HCT116 (cell line): ENCODE measurements around the gene CEP290. TPM values are rescaled to one million over a fixed set of nuclear protein-coding genes. Genes with fewer than 3 reads are reported as not detected.

ENCODE experiments used
- ATAC-seq: fragments of 200-7000 bp; cut with Tn5 transposase; 2 replicates; pipeline ENCODE4 v1.9.1; 2020; ENCODE audit warnings: mild to moderate bottlenecking, moderate library complexity
- BruUV-seq: library from RNA; stranded (reverse); fragments of 400-500 nt; replicated peaks from 2 replicates; lab custom pipeline; 2021; lab: Mats Ljungman, UMichigan
- CTCF ChIA-PET: fragments of 300-600 bp; sonication (Branson Sonifier 250); formaldehyde crosslinking; loops from one replicate; lab custom pipeline; 2021; ENCODE audit warnings: antibody characterized with exemption; lab: Charles Lee
- POLR2A ChIA-PET: fragments of 300-600, 350-600 bp; sonication (Branson Sonifier 250); formaldehyde crosslinking; loops from one replicate; lab custom pipeline; 2021; ENCODE audit warnings: antibody characterized with exemption; lab: Charles Lee
- RAD21 ChIA-PET, 2 experiments: fragments of 300-600 bp; sonication (Branson Sonifier 250); formaldehyde crosslinking; loops; one replicate each; lab custom pipeline; 2023; ENCODE audit warnings: low total read pairs in 2 of 2; ENCODE audit not compliant: uncharacterized antibody in 2 of 2, unreplicated experiment in 2 of 2, low non-redundant PET in 1 of 2; lab: Charles Lee
- DNase-seq: peaks from one replicate; pipeline ENCODE4 v3.0.0-alpha.2; 2010; ENCODE audit warnings: low read depth, low spot score
- H2AFZ ChIP-seq: fragments of 200-600 bp; shearing (Covaris generic), sonication (generic); 2 replicates; pipeline ENCODE4 v1.6.1; 2017; ENCODE audit warnings: low read depth, mixed run types, mixed read lengths, antibody characterized with exemption, low read length; ENCODE audit not compliant: poor library complexity, severe bottlenecking
- H3K27ac ChIP-seq: 2 replicates; pipeline ENCODE4 v1.5.1; 2012; ENCODE audit warnings: low read depth, low read length
- H3K27me3 ChIP-seq: fragments of 200-600 bp; sonication (generic); 2 replicates; pipeline ENCODE4 v1.6.1; 2016; ENCODE audit warnings: mixed run types, low read length, mixed read lengths; ENCODE audit not compliant: insufficient read depth
- H3K36me3 ChIP-seq, 2 experiments: fragments of 200-500 bp in 1 of 2; fragments of 200-600 bp in 1 of 2; sonication (Bioruptor generic) in 1 of 2; sonication (generic) in 1 of 2; 2 replicates each; pipeline versions ENCODE4 v1.5.1 to v1.6.1; 2014 to 2016; ENCODE audit warnings: low read length in 2 of 2, inconsistent platforms in 1 of 2, mixed read lengths in 1 of 2, mixed run types in 1 of 2; ENCODE audit not compliant: insufficient read depth in 2 of 2, control insufficient read depth in 1 of 2
- H3K4me1 ChIP-seq, 2 experiments: fragments of 200-600 bp in 1 of 2; sonication (generic) in 1 of 2; 2 replicates each; pipeline versions ENCODE4 v1.5.1 to v1.6.1; 2012 to 2017; ENCODE audit warnings: low read length in 2 of 2, inconsistent platforms in 1 of 2, mild to moderate bottlenecking in 1 of 2, mixed read lengths in 1 of 2, mixed run types in 1 of 2, moderate library complexity in 1 of 2; ENCODE audit not compliant: insufficient read depth in 2 of 2, control insufficient read depth in 1 of 2
- H3K4me2 ChIP-seq: fragments of 200-600 bp; sonication (generic); 2 replicates; pipeline ENCODE4 v1.6.1; 2017; ENCODE audit warnings: mixed run types, low read length, mixed read lengths
- H3K4me3 ChIP-seq, 2 experiments: fragments of 200-600 bp in 1 of 2; sonication (generic) in 1 of 2; replicated peaks in 1 of 2; 2 replicates each; pipeline ENCODE4 v1.5.1; 2011 to 2016; ENCODE audit warnings: low read length in 2 of 2, control low read depth in 1 of 2, low read depth in 1 of 2, mild to moderate bottlenecking in 1 of 2, mixed read lengths in 1 of 2, mixed run types in 1 of 2
- H3K79me2 ChIP-seq: fragments of 200-600 bp; sonication (generic); 2 replicates; pipeline ENCODE4 v1.6.1; 2017; ENCODE audit warnings: mild to moderate bottlenecking, mixed run types, low read length, moderate library complexity, mixed read lengths; ENCODE audit not compliant: insufficient read depth
- H3K9ac ChIP-seq: fragments of 200-600 bp; sonication (generic); 2 replicates; pipeline ENCODE4 v1.6.1; 2016; ENCODE audit warnings: low read length, mixed read lengths
- H3K9me2 ChIP-seq: fragments of 200-600 bp; sonication (generic), shearing (Covaris generic); 2 replicates; pipeline ENCODE4 v1.6.1; 2017; ENCODE audit warnings: mixed run types, mild to moderate bottlenecking, moderate library complexity; ENCODE audit not compliant: insufficient read depth
- H3K9me3 ChIP-seq, 2 experiments: fragments of 200-500 bp in 1 of 2; fragments of 200-600 bp in 1 of 2; sonication (Bioruptor generic) in 1 of 2; sonication (generic) in 1 of 2; 2 replicates each; pipeline ENCODE4 v1.6.1; 2014 to 2017; ENCODE audit warnings: low read length in 2 of 2, mixed read lengths in 2 of 2, inconsistent platforms in 1 of 2, low read depth in 1 of 2, mild to moderate bottlenecking in 1 of 2, mixed run types in 1 of 2, moderate library complexity in 1 of 2; ENCODE audit not compliant: control insufficient read depth in 1 of 2, insufficient read depth in 1 of 2
- H4K20me1 ChIP-seq: fragments of 200-600 bp; sonication (generic), shearing (Covaris generic); 2 replicates; pipeline ENCODE4 v1.6.1; 2017; ENCODE audit warnings: mixed run types, mild to moderate bottlenecking, moderate library complexity; ENCODE audit not compliant: insufficient read depth
- CBX3 ChIP-seq: IDR thresholded peaks from 2 replicates; pipeline ENCODE4 v1.6.1; 2012; ENCODE audit warnings: low read depth
- EGR1 ChIP-seq: IDR thresholded peaks from 2 replicates; pipeline ENCODE4 v1.6.1; 2012; ENCODE audit warnings: low read depth
- SIN3A ChIP-seq: IDR thresholded peaks from 2 replicates; pipeline ENCODE4 v1.6.1; 2012; ENCODE audit warnings: low read depth
- SP1 ChIP-seq: IDR thresholded peaks from 2 replicates; pipeline ENCODE4 v1.6.1; 2012; ENCODE audit warnings: low read depth
- SRF ChIP-seq: IDR thresholded peaks from 2 replicates; pipeline ENCODE4 v1.6.1; 2012; ENCODE audit warnings: low read depth
- ZNF274 ChIP-seq: fragments of 200-500 bp; sonication (Bioruptor generic); IDR thresholded peaks from 2 replicates; pipeline ENCODE4 v1.6.1; 2014; ENCODE audit warnings: mild to moderate bottlenecking, low read depth, low read length, inconsistent platforms
- intact Hi-C: fragments of 100-400 bp; cut with micrococcal nuclease; formaldehyde crosslinking; loops from 2 replicates; pipeline ENCODE4 v1.10.0; 2022
- total RNA-seq: library from RNA; stranded (reverse); gene quantifications from one replicate; pipeline ENCODE4 v1.2.1, GENCODE V29; 2021; ENCODE audit not compliant: unreplicated experiment
- TF ChIP-seq, protein P1 (sequence below): IDR thresholded peaks from 2 replicates; pipeline ENCODE4 v1.6.1; 2012

CEP290 gene
- total RNA-seq, 1 experiment from 2014 or later, result 13.6 TPM

GRCh38 chr12:88145567-88146505, 3.9 kb upstream of the CEP290 start:
- Histone ChIP-seq H3K9me2 (no peaks in the 10 kb centered on the region), H3K27ac (no peak overlapping the region), H3K36me3 (no peaks in the 10 kb centered on the region), H3K27me3 (no peaks in the 10 kb centered on the region), H3K79me2 (peaks cover 61% of the 10 kb centered on the region), H3K9me3 (no peaks in the 10 kb centered on the region), H3K4me3 (no peak overlapping the region), H3K4me1 (peaks cover 3 to 9% of the 10 kb centered on the region in 2 experiments; a peak in 3 of 4 replicates), H3K4me2 (no peak overlapping the region), H3K9ac (no peak overlapping the region), H4K20me1 (no peaks in the 10 kb centered on the region), H2AFZ (no peak overlapping the region)
- intact Hi-C loops, result no loop called here
- no peak for TF ChIP-seq CBX3
- TF ChIP-seq, protein P1, sequence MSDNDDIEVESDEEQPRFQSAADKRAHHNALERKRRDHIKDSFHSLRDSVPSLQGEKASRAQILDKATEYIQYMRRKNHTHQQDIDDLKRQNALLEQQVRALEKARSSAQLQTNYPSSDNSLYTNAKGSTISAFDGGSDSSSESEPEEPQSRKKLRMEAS, result no peak
- no peak for TF ChIP-seq EGR1
- TF ChIP-seq SIN3A, result no peak
- no peak for TF ChIP-seq SRF
- no peak for TF ChIP-seq ZNF274
- TF ChIP-seq SP1, result no peak
- BruUV-seq, result no TSS peak
- ATAC-seq (no peak), DNase-seq (no peak)
- CTCF ChIA-PET, result no interaction called here
- POLR2A ChIA-PET, result no interaction called here
- RAD21 ChIA-PET, result no interaction called here
